ENCODE results near the gene COLEC11. TPM values are rescaled to one million over a fixed set of nuclear protein-coding genes. Genes with fewer than 3 reads are reported as not detected.

The COLEC11 gene
- total RNA-seq, 3 donors from 2014 or later (not counting 1 experiment from before 2014, with no cell fraction given) = 0.61 TPM; not detected in 2

- H3K4me1 Mint-ChIP-seq = no peaks in the 10 kb centered on the region
- TF ChIP-seq CTCF (IDR thresholded peaks at IDR 0.05) = no peak
- no peak overlapping the region for H3K27ac Mint-ChIP-seq
- H3K9me3 ChIP-seq (ENCODE audit: control insufficient read depth, insufficient read depth, low read length) = no peaks in the 10 kb centered on the region
- no peaks in the 10 kb centered on the region for H3K36me3 ChIP-seq (ENCODE audit: control insufficient read depth, insufficient read depth, low read length)
- H3K9me3 Mint-ChIP-seq = no peaks in the 10 kb centered on the region
- H3K36me3 Mint-ChIP-seq = no peaks in the 10 kb centered on the region
- DNase-seq (peak in 1 of 2 donors; percentile 0), ATAC-seq (no peak)
- WGBS (ENCODE audit: insufficient coverage) = 87% methylated on average over 26 of the region's 26 CpGs
- no peak overlapping the region for H3K4me3 Mint-ChIP-seq
- no peak overlapping the region for H3K27ac ChIP-seq (ENCODE audit: low read length)
- no peak overlapping the region for H3K4me3 ChIP-seq (ENCODE audit: low read length)
- no peaks in the 10 kb centered on the region for H3K27me3 Mint-ChIP-seq (ENCODE audit: low read depth in 2 of 2)
- intact Hi-C loops (cut with micrococcal nuclease) = no loop called here
- no peaks in the 10 kb centered on the region for H3K4me1 ChIP-seq (ENCODE audit: control insufficient read depth, insufficient read depth, low read length)
- H3K27me3 ChIP-seq (ENCODE audit: control insufficient read depth, insufficient read depth, low read length) = no peaks in the 10 kb centered on the region
These were observed 37.1 kb downstream of the COLEC11 start for GRCh38 chr2:3631851-3632659.

- Mint-ChIP-seq H3K4me3 (no peak overlapping the region), H3K27me3 (ENCODE audit: low read depth in 2 of 2) (no peaks in the 10 kb centered on the region), H3K9me3 (no peaks in the 10 kb centered on the region), H3K27ac (no peak overlapping the region), H3K4me1 (no peaks in the 10 kb centered on the region), H3K36me3 (no peaks in the 10 kb centered on the region)
- WGBS (ENCODE audit: insufficient coverage) = 87% methylated on average over 33 of the region's 33 CpGs
- Histone ChIP-seq H3K9me3 (ENCODE audit: control insufficient read depth, insufficient read depth, low read length) (no peaks in the 10 kb centered on the region), H3K4me3 (ENCODE audit: low read length) (no peak overlapping the region), H3K27ac (ENCODE audit: low read length) (no peak overlapping the region), H3K36me3 (ENCODE audit: control insufficient read depth, insufficient read depth, low read length) (no peaks in the 10 kb centered on the region), H3K4me1 (ENCODE audit: control insufficient read depth, insufficient read depth, low read length) (no peaks in the 10 kb centered on the region), H3K27me3 (ENCODE audit: control insufficient read depth, insufficient read depth, low read length) (no peaks in the 10 kb centered on the region)
- DNase-seq (peak in 1 of 2 donors; percentile 12), ATAC-seq (no peak)
- intact Hi-C loops (cut with micrococcal nuclease) = no loop called here
- TF ChIP-seq CTCF (IDR thresholded peaks at IDR 0.05) = no peak
These were observed 38.4 kb downstream of the COLEC11 start for GRCh38 chr2:3633089-3633981.

- H3K4me1 Mint-ChIP-seq = no peaks in the 10 kb centered on the region
- H3K9me3 ChIP-seq (ENCODE audit: control insufficient read depth, insufficient read depth, low read length) = no peaks in the 10 kb centered on the region
- TF ChIP-seq CTCF (IDR thresholded peaks at IDR 0.05) = no peak
- H3K4me3 Mint-ChIP-seq = no peak overlapping the region
- no peaks in the 10 kb centered on the region for H3K9me3 Mint-ChIP-seq
- no peaks in the 10 kb centered on the region for H3K27me3 ChIP-seq (ENCODE audit: control insufficient read depth, insufficient read depth, low read length)
- WGBS (ENCODE audit: insufficient coverage) = 81% methylated on average over 11 of the region's 11 CpGs
- DNase-seq (no peak), ATAC-seq (no peak)
- H3K4me3 ChIP-seq (ENCODE audit: low read length) = no peak overlapping the region
- H3K4me1 ChIP-seq (ENCODE audit: control insufficient read depth, insufficient read depth, low read length) = no peaks in the 10 kb centered on the region
- intact Hi-C loops (cut with micrococcal nuclease) = no loop called here
- no peaks in the 10 kb centered on the region for H3K36me3 Mint-ChIP-seq
- H3K27me3 Mint-ChIP-seq (ENCODE audit: low read depth in 2 of 2) = peaks cover 0 to 2% of the 10 kb centered on the region in 2 donors
- no peaks in the 10 kb centered on the region for H3K36me3 ChIP-seq (ENCODE audit: control insufficient read depth, insufficient read depth, low read length)
- no peak overlapping the region for H3K27ac Mint-ChIP-seq
- H3K27ac ChIP-seq (ENCODE audit: low read length) = no peak overlapping the region
These were observed 39.2 kb downstream of the COLEC11 start for GRCh38 chr2:3633982-3634595.

Data from natural killer cell (primary cell).